ENCODE measurements around the gene USP48. TPM values are rescaled to one million over a fixed set of nuclear protein-coding genes. Genes with fewer than 3 reads are reported as not detected.

USP48 gene
- total RNA-seq, 1 donor from 2014 or later: 61.8 TPM

GRCh38 chr1:21671915-21672314 lies 111.0 kb downstream of the USP48 start:
- H3K36me3 Mint-ChIP-seq (ENCODE audit: low read depth): no peaks in the 10 kb centered on the region
- H3K4me3 Mint-ChIP-seq: peak overlapping the region; percentile 67
- no peak overlapping the region for H3K27ac Mint-ChIP-seq (ENCODE audit: unreplicated experiment)
- TF ChIP-seq, protein P1, sequence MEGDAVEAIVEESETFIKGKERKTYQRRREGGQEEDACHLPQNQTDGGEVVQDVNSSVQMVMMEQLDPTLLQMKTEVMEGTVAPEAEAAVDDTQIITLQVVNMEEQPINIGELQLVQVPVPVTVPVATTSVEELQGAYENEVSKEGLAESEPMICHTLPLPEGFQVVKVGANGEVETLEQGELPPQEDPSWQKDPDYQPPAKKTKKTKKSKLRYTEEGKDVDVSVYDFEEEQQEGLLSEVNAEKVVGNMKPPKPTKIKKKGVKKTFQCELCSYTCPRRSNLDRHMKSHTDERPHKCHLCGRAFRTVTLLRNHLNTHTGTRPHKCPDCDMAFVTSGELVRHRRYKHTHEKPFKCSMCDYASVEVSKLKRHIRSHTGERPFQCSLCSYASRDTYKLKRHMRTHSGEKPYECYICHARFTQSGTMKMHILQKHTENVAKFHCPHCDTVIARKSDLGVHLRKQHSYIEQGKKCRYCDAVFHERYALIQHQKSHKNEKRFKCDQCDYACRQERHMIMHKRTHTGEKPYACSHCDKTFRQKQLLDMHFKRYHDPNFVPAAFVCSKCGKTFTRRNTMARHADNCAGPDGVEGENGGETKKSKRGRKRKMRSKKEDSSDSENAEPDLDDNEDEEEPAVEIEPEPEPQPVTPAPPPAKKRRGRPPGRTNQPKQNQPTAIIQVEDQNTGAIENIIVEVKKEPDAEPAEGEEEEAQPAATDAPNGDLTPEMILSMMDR (conservative IDR thresholded peaks at IDR 0.05): no peak
- no peak for DNase-seq (ENCODE audit: low read depth, low spot score)
- peaks cover 35% of the 10 kb centered on the region for H3K27me3 Mint-ChIP-seq (ENCODE audit: low read depth)
- H3K9me3 Mint-ChIP-seq: no peaks in the 10 kb centered on the region
- H3K4me1 Mint-ChIP-seq: peaks cover 14% of the 10 kb centered on the region

GRCh38 chr1:21670956-21671902 lies 111.7 kb downstream of the USP48 start:
- Mint-ChIP-seq H3K27me3 (ENCODE audit: low read depth) (peaks cover 39% of the 10 kb centered on the region), H3K9me3 (no peaks in the 10 kb centered on the region)
- TF ChIP-seq, protein P1 (conservative IDR thresholded peaks at IDR 0.05): no peak

DNA sequence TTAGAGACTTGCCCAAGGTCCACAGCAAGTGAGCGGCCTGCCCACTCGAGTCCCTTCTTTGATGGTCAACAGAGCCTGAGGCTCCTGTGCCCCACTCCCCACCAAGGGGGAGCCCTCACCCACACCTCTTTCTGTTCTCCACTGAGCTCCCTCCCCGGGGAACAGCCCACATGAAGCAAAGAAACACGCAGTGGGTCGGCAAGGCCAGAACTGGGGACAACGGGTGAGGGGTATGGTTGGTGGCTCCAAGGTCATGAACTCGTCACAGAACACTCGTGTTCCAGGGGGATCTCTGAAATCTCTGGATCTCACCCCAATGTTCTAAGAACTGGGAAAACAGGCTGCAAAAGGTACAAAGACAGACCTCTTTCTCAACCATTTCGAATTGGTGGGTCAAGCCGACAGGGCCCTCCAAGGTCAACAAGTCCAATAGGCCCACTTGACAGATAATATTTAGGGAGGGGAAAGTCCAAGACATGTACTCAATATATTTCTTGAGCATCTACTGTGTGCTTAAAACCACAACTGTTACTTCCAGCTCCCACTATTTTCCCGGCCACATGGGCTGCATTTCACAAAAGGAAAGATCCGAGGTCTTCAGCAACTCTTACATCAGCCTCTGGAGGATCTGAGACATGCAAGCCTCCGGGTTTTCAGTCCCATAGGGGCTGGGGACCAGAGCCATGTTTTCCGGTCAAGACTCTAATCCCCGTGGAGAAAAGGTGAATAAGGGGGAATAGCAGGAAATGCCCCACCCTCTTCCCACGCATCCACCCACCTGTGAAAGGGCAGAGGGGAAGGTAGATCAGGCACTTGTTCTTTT lies 112.7 kb downstream of the USP48 start:
- Mint-ChIP-seq H3K36me3 (ENCODE audit: low read depth) (no peaks in the 10 kb centered on the region), H3K4me1 (peaks cover 21% of the 10 kb centered on the region), H3K4me3 (peak overlapping the region; percentile 67), H3K27me3 (ENCODE audit: low read depth) (peaks cover 39% of the 10 kb centered on the region), H3K9me3 (no peaks in the 10 kb centered on the region), H3K27ac (ENCODE audit: unreplicated experiment) (no peak overlapping the region)
- DNase-seq (ENCODE audit: low read depth, low spot score): no peak
- TF ChIP-seq, protein P1 (conservative IDR thresholded peaks at IDR 0.05): no peak

More at GRCh38 chr1:21670956-21671902, 111.7 kb downstream of the USP48 start:
- Mint-ChIP-seq H3K4me1 (peaks cover 21% of the 10 kb centered on the region), H3K4me3 (peak overlapping the region; percentile 67), H3K36me3 (ENCODE audit: low read depth) (no peaks in the 10 kb centered on the region), H3K27ac (ENCODE audit: unreplicated experiment) (no peak overlapping the region)
- no peak for DNase-seq (ENCODE audit: low read depth, low spot score)

DNA sequence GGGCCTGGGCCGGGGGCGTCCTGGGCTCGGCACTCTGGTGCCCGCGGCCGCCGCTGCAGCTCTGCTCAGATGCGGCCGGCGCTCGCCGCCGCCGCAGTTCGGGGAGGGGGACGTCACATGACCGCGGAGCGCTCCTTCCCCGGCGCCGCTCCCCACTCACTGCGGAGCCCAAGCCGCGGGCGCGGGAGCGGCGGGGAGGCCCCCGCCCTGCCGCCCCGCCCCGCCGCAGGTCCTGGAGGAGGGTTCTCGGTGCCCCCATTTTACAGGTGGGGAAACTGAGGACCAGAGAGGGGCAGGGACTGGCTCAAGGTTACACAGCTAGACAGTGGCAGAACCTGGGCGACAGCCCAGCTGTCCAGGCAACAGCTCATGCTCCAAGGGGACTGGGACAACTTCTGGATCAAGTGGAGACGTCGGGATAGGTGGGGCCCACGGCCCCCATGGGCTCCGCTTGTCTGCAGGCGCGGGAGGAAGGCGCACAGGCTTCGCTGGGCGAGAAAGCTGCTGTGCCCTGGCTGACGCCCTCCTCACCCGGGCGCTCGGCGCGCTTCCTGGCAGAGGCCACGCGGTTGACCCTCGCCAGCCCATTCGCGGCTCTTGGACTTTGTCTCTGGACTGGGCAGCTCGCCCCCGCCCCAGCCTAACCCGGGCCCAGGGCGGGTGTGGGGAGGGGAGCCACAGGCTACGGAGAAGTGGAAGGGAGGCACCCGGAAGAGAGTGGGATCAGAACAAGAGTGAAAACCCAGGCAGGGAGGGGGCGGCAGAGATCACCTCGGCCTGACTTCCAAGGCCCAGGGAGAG lies 113.5 kb downstream of the USP48 start, which contains the start of gene RAP1GAP:
Gene RAP1GAP (minus strand): TSS at position 100 of the 801 bp plus-strand sequence. CDS start 49,325 bp downstream, outside the sequence.
- DNase-seq (ENCODE audit: low read depth, low spot score): no peak
- Mint-ChIP-seq H3K27ac (ENCODE audit: unreplicated experiment) (no peak within 1 kb of the TSS), H3K9me3 (no peaks in the 10 kb centered on the region), H3K4me3 (peak within 1 kb of the TSS; percentile 76), H3K27me3 (ENCODE audit: low read depth) (peaks cover 39% of the 10 kb centered on the region), H3K4me1 (peaks cover 21% of the 10 kb centered on the region), H3K36me3 (ENCODE audit: low read depth) (no peaks in the 10 kb centered on the region)
- TF ChIP-seq, protein P1 (conservative IDR thresholded peaks at IDR 0.05): no peak

DNA sequence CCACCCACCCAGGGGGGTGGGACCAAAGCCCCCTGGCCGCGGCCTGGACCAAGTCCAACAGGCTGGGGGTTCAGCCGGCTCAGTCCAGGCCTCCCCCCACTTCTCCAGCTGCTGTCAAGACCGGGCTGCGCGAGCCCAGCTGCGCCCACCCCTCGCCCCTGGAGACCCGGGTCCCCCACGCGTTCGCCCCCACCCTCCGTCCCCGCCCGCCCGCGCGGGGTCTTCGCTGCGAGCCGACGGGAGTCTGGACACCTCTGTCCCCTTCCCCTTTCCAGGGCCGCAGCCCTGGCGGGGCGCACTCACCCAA lies 114.0 kb downstream of the USP48 start:
- peaks cover 45% of the 10 kb centered on the region for H3K27me3 Mint-ChIP-seq (ENCODE audit: low read depth)

More for the DNA sequence above, 114.0 kb downstream of the USP48 start:
- no peak for DNase-seq (ENCODE audit: low read depth, low spot score)
- Mint-ChIP-seq H3K4me3 (no peak overlapping the region), H3K27ac (ENCODE audit: unreplicated experiment) (no peak overlapping the region), H3K36me3 (ENCODE audit: low read depth) (no peaks in the 10 kb centered on the region), H3K4me1 (peaks cover 21% of the 10 kb centered on the region), H3K9me3 (no peaks in the 10 kb centered on the region)
- TF ChIP-seq, protein P1 (conservative IDR thresholded peaks at IDR 0.05): no peak

Measured in neural crest cell (in vitro differentiated cells).